NK-92 (cell line): ENCODE measurements around the gene CACNA2D2.

Source experiments
- DNase-seq: peaks from one replicate; lab custom pipeline; 2025; ENCODE audit not compliant: unreplicated experiment; lab: John Stamatoyannopoulos, UW

The CACNA2D2 gene

DNA sequence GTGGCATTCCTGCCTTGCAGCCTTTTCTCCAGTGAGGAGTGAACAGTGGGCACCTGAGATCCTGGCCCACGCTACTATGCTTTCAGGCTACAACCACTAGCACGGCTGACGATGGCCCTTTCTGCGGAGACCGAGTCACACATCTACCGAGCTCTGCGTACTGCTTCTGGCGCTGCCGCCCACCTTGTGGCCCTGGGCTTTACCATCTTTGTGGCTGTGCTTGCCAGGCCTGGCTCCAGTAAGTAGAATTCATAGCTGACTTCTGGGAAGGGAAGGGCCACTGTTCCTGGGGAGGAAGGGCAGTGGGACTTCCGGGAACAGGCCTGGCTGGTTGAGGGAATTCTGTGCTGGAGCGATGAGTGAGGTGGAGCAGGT lies 152.1 kb downstream of the CACNA2D2 start:
- DNase-seq, result no peak

DNA sequence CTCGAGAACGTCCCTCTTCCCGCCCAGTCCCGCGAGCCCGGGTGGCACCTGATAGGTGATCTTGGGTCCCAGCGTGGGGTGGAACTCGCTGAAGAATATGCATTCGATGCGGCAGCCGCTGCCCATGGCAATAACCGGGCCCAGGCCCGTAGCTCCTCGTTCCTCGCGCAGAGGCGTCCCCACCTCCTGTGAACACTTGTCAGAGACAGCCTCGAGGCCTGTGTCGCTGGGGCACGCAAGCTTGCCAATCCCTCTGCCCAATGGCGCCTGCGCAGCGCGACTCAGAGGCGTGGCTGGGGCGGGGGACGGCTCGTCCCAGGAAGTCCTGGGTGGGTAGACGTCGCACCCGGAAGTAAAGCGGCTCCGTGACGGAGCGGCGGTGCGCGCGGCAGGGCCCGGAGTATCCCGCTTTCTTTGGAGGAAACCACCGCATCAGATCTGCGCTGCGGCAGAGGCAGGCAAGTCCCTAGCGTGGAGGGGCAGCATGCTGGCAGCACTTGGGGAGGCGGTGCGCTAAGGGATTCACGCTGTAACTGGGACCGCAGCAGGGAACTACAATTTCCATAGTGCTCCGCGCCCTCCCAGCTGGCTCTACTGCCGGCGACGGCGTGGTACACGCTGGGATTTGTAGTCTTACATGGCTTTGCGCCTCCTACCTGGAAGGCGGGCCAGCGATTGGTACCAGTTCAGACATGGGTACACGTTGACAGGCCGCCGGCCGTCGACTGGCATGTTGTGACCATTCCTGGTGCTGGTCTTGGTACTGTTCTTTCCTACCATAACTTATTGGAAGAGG lies 152.7 kb downstream of the CACNA2D2 start, which contains the start of the genes CYB561D2 and NPRL2:
TSS of gene CYB561D2 (plus strand) at position 336 of the 796 bp plus-strand sequence. CDS start 572 bp downstream, outside the sequence.
TSS of gene NPRL2 (minus strand) at position 249 of the 796 bp plus-strand sequence. CDS start at position 126, 123 bp downstream.
- DNase-seq, result peak; percentile 93

DNA sequence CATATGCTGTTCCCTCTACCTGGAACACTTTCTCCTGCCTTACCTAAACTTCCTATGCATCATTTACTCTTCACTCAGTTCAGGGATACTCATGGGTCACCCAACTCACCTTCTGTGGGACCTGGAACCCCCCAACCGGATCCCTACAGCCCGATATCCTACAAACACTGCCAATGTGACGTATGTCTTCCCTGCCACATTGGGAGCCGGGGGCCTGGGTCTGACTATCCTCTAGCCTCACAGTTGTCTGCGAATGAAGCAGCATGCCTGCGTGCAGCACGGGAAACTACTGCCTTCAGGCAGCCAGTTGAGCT lies 153.3 kb downstream of the CACNA2D2 start:
- DNase-seq, result no peak

DNA sequence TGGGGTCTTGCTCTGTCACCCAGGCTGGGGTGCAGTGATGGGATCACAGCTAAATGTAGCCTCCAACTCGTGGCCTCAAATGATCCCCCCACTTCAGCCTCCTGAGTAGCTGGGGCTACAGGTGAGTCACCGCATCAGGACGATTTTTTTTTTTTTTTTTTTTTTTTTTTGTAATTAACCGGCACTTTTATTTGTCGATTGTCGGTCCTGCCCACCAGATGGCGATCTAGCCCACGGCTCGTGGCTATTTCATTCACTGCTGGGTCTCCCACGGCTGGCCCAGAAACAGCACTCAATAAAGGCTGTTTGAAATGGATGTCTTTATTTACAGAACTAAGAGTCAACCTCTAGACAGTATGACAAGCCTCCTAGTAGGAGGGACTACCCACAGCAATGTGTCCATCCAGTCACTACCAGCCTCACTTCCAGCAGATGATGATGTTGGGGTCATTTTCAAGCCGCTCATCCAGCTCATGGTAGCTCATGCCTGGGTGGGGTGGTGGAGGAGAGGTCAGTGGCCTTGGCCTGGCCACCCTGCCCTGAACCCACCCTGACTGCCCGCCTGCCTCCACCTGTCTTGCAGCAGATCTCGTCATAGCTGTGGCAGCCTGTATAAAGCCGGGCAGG lies 156.1 kb downstream of the CACNA2D2 start:
- peak; percentile 3 for DNase-seq

DNA sequence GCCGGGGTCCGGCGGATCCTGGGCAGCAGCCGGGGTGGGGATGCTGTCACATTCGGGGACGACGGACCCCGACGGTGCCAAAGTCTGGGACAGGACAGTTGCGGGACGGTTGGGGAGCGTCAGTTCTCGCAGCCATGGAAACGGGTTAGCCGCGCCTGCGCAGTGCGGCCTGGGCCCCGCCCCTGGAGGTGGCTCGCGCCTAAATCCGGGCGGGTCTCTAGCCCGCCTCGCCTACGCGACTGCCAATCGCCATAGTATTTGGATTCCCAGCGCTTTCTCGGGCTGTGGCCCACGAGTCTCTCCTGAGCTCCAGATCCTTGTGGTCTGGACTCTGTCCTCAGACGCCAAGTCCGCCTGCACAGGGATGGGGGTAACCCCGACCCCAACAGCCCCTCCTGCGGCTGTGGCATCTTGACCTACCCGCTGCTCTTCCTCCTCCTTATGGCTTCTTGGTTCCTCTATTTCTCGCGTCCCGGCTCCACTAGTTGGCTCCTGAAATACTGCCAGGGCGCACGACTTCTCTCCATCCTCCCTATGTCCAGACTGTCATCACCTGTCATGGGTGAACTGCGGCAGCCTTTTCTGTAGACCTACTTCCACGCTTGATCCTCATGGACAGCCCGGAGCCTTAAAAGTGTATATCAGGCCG lies 157.7 kb downstream of the CACNA2D2 start, which contains the start of gene ZMYND10:
TSS of gene ZMYND10 (minus strand) at position 147 of the 649 bp plus-strand sequence. CDS start 153 bp downstream, outside the sequence.
- no peak for DNase-seq

DNA sequence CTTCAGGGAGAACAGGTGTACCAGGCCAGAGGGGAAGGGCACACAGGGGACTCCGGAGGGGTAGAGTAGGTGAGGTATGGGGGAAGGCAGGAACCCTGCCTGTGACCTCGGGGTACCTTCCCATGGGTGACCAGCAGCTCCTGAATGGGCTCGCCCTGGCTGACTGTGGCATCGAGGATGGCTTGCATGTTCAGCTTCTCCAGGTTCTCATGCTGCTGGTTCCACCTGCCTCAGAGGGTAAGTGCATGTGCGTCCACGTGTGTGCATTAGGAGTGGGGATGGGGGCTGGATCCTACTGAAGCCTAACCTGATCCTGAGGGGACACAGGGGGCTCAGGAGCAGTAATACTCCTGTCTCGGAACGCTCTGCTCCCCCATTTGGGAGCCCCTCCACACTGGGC lies 158.4 kb downstream of the CACNA2D2 start:
- DNase-seq, result no peak

DNA sequence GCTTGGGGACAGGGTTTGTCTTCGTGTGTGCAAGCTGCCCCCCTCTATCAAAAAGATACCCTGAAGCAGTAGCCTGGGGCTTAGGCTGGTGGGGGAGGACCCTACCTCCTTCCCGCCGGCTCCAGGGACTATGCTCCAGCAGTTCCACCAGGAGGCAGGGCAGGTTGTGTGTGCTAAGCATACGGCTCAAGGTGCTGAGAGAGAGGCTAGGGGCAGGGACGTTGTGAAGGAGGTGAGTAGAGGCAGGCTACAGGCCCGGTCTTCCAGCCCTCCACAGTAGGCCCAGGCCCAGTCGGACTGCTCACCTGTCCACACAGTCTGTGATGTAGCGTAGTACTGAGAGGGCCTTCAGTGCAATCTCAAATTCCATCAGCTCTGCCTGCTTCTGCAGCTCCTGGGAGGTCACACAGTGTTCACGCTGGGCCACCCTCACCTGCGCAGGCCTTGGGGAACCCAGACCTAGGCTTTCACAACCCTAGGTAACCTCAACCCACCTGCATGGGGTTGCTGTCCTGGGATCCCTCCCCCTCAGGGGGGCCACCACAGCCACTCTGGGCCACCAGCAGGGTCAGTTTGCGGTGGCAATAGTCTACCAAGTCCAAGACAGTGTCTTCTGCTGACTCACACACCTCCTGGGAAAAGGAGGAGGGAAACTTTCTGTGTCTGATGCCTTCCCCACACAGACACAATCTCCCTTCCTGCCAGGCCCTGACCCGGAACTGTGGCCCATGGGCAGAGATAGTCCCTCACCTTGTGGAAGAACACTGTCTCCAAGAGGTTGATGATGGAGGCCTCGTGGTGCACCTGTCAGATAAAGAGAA lies 160.4 kb downstream of the CACNA2D2 start:
- no peak for DNase-seq

DNA sequence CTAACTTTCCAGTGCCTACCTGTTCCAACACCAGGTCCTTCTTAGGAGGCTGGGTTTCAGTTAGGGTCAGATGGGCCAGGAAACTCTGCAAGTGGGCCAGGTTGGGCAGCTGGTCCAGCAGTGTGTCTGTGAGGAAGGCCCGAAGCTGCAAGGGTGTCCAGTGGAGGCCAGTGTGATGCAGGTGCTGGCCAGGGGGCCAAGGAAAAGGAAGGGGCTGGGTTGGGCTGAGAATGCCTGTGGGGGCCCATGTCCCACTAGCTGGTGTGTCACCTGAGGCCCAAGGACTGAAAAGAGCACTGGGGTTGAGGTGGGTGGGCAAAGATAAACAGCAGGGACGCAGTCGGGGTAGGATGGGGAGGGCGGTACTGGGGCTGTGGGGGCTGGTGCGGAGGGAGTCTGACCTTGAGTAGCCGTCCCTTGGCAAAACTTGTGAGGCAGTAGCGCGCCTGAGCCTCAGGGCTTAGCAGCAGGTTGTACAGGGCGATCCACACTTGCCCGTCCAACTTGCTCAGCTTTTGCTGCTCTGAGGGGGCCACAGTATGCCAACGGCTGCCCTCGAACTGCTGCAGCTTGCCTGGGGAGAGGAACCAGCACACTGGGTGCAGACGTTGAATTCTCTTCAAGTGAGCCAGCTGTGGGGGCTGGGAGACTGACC lies 161.3 kb downstream of the CACNA2D2 start:
- no peak for DNase-seq

DNA sequence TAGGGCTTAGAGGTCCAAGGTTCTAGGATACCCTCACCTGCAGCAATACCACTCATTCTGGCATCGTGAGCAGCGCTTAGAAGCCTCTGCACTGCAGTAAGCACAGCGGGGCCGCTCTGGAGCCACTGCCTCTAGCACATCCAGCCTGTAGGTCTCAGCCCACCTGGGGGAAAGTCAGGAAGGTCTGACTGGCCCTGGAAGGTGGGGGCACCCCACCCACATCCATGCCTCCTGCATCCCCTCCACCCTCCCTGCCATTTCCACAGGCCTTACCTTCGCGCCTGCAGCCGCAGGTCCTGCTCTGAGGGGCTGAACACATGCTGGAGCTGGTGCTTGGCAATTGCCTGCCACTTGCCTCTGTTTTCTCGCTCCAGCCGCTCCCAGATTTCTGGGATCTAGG lies 161.9 kb downstream of the CACNA2D2 start:
- no peak for DNase-seq

DNA sequence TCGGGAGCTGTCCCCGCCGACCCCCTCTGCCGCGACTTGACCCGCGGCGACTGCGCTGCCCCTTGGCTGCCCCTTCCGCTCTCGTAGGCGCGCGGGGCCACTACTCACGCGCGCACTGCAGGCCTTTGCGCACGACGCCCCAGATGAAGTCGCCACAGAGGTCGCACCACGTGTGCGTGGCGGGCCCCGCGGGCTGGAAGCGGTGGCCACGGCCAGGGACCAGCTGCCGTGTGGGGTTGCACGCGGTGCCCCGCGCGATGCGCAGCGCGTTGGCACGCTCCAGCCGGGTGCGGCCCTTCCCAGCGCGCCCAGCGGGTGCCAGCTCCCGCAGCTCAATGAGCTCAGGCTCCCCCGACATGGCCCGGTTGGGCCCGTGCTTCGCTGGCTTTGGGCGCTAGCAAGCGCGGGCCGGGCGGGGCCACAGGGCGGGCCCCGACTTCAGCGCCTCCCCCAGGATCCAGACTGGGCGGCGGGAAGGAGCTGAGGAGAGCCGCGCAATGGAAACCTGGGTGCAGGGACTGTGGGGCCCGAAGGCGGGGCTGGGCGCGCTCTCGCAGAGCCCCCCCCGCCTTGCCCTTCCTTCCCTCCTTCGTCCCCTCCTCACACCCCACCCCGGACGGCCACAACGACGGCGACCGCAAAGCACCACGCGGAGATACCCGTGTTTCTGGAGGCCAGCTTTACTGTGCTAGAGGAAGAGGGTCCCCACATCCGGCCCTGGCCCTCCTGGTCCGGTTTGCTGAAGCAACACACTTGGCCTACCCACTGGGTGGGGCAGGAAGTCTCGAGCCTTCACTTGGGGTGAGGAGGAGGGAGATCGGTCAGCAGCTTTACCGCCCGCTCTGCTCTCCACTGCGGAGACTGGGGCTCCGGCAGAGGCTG lies 162.7 kb downstream of the CACNA2D2 start, which contains the start of gene RASSF1:
TSS of gene RASSF1 (minus strand) at position 389 of the 882 bp plus-strand sequence. CDS start at position 358, 31 bp downstream.
- DNase-seq, result peak; percentile 17

DNA sequence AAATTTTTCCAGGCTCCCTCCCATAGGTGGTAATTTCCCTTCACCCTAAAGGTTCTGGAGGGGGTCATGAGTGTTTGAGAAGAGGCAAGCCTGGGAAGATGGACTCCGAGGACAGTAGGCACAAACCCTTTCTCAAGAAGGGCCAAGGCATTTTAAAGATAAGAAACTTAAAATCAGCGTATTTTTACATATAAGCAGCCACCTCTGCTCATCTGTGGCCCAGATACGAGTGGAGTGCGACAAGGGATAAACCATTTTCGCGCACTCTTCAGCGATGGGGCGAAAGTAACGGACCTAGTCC lies 163.3 kb downstream of the CACNA2D2 start:
- no peak for DNase-seq

DNA sequence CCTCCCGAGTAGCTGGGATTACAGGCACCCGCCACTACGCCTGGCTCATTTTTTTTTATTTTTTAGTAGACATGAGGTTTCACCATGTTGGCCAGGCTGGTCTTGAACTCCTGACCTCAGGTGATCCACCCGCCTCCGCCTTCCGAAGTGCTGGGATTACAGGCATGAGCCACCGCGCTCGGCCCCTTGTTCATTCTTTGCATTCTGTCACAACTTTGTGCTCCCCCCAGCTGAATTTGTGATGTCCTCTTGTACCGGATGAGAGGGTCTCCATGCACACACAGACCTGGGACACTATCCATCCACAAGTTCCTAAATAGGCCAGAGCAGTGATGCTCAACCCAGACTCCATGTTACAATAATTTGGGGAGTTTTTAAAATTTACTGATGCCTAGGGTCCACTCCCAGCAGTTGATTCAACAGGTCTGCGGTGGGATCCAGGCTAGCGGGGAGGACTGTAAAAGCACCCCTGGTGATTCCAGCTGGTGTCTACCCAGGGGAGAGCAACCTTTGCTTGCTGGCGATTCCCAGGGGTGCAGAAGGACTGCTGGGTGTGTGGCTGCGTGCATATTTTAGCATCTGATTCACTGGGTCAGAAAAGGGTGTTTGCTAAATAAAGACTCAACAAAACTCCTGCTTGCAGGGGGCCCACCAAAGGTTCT lies 163.8 kb downstream of the CACNA2D2 start:
- DNase-seq, result no peak

DNA sequence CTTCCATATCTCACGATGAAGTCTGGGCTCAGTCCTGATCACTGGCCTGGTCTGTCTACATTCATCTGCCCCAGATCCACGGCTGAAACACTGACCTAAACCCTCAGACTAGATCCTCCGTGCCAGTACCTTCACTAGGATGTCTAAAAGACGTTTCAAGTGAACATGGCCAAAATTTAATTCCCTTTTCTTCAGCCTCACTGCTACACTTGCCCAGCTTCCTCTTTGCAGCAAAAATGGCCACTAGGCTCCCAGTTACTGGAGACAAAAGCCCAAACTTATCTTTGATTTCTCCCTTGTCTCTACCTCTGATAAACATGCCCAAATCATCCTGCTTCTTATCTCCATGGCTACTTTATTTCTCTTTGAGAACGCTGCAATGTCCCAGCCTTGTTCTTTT lies 164.5 kb downstream of the CACNA2D2 start:
- no peak for DNase-seq

DNA sequence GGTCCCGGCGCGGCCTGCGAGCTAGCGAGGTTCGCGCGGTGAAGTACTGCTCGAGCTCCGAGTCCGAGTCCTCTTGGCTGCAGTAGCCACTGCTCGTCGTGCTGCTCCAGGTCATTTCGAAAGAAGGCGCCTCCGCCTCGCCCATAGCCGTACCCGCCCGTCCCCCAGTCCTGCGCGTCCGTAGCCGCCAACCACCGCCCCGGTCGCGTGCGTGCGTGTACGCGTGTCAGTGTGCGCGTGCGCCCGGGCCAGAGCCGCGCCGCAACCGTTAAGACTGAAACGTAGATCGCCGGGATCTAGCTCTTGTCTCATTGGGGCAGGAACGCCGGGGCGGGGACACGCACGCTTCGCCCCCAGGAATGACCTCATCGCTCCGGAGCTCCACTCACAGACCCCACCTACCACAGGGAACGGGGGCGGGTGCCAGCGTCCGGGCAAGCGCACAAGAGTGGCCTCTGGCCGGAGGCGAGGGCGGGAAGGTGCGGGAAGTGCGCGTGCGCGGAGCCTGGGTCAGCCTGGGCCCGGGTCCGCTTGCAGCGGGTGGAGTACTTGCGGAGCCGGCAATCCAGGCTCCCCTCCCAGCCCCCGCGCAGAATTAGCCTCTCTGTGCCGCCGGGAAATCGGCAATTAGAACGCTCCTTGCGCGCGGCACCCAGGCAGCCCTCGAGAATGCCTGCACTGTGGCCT lies 166.1 kb downstream of the CACNA2D2 start:
- peak; percentile 77 for DNase-seq

DNA sequence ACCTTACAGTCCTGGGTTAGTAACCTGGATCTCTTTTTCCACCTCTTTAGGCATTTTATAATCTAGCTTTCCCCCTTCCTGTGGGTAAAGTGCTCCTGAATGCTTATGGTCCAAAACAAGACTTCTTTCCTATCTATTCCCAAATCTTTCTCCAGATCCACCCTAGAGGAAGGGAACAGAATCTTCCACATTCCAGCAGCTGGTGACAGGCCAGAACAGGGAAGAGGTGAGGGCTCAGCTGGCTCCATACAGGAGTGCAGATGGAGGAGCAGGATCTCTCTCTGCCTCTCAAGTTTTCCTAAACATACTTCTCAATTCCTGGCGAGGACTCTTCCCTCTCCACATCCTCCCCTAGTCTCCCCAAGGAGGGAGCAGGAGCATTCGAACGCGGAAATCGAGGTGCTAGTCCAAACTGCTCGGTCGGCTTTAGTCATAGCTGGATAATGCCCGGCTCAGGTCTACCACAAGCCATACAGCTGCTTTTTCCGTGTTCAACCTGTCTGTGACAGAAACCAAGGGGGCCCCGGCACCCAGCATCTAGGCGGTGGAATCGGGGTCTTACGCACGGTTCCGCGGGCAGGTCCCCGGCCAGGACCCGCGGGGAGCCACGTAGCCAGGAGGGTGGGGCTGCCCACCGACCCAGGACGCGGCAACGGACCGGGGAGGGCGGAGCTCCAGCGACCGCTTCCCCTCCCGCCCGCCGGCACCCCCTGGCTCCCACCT lies 166.8 kb downstream of the CACNA2D2 start:
- DNase-seq, result no peak

DNA sequence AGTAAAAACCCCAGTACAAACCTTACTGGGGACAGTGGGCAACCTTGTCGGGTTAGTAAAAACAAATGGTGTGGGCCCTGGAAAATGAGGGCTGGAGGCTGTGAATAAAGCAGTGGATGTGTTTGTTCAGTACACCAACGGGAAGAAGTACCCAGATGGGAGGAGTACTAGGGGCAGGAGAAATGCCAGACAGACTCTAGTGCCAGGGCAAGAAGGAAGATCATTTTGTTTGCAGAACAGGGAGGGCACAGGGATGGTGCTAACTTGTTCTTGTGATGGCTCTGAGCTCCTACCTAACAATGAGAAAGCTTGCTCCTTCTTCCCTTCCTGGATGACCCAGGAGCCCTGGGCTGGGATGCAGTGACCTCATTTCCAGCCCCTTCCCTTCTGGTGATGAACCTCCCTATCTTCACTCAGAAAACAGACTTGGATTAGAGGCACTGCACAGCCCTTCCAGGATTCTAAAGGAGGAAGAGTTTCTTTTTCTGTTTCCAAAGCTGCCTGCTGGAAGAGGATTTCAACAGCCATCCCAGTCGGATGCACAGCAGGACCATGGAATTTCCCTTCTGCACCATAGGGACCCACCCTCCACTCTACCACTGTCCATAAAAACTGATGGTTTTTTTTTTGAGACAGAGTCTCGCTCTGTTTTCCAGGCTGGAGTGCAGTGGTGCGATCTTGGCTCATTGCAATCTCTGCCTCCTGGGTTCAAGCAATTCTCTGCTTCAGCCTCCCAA lies 168.9 kb downstream of the CACNA2D2 start:
- no peak for DNase-seq

DNA sequence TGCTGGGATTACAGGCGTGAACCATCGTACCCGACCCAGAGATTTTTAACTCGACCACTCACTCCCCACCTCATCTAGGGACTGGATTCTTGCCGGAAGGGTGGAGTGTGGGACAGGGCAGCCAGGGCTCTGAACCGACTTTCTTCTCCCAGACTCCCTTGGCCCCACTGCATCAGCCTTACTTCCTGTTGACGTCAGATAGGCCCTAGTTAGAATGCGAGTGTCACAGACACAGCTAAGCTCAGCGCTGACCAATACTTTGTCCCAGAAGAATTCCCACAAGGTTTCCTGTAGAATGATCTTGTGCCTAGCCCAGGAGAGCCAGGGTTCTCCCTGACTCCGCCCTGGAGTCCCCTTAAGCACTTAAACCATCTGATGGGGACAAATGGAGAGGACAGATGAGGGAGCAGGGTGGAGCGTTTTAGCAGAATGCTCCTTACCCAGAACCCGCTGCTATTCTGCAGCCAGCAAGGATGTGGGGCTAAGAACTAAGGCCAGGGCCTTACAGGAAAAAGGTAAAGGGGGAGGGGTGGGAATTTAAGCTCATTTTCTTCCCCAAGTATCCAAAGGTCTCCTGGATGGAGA lies 169.6 kb downstream of the CACNA2D2 start:
- DNase-seq, result no peak
